Measurements from ENCODE around the gene DHRS7B.

DNA sequence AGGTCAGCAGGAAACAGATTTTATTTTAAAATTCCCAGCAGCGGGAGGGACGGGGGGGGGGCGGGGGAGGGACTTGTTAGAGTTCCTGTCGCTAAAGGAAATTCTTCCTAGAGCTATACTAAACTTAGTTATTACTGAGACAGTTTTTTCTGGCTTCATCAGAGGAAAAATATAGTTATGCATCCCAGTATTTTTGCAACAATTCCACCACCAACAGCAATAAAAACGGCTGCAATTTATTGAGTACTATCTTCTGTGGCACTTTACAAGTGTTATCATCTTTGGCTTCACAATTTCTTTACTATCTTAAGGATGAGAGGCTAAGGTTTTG is 6.9 kb upstream of the DHRS7B start:
- TF ChIP-seq POLR2A (IDR thresholded peaks at IDR 0.05): no peak
- TF ChIP-seq, protein P1, sequence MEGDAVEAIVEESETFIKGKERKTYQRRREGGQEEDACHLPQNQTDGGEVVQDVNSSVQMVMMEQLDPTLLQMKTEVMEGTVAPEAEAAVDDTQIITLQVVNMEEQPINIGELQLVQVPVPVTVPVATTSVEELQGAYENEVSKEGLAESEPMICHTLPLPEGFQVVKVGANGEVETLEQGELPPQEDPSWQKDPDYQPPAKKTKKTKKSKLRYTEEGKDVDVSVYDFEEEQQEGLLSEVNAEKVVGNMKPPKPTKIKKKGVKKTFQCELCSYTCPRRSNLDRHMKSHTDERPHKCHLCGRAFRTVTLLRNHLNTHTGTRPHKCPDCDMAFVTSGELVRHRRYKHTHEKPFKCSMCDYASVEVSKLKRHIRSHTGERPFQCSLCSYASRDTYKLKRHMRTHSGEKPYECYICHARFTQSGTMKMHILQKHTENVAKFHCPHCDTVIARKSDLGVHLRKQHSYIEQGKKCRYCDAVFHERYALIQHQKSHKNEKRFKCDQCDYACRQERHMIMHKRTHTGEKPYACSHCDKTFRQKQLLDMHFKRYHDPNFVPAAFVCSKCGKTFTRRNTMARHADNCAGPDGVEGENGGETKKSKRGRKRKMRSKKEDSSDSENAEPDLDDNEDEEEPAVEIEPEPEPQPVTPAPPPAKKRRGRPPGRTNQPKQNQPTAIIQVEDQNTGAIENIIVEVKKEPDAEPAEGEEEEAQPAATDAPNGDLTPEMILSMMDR (IDR thresholded peaks at IDR 0.05): no peak

Data from transverse colon (tissue), 3 donors.